Measurements from ENCODE around the gene ACTN3.

DNA sequence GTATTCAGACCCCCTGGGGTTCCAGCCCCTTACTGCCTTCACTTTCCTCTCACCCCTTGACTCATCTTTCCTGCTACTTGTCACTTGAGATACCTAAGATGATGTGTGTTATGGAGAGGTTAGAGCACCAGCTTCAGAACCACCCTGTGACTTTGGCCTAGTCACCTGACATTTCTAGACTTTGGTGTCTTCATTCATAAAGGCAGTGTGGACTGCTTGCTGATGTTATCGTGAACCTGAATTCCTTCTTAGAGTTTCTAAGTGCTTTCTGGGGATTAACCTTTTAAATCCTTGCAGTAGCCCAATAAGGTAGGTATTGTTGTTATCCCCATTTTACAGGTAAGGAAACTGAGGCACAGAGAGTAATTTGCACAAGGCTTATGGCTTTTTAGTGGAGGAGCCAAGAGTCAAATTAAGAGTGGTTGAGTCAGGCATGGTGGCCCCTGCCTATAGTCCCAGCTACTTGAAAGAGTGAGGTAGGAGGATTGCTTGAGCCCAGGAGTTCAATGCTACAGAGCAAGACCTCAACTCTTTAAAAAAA lies 41.4 kb upstream of the ACTN3 start:
- TF ChIP-seq, protein P1, sequence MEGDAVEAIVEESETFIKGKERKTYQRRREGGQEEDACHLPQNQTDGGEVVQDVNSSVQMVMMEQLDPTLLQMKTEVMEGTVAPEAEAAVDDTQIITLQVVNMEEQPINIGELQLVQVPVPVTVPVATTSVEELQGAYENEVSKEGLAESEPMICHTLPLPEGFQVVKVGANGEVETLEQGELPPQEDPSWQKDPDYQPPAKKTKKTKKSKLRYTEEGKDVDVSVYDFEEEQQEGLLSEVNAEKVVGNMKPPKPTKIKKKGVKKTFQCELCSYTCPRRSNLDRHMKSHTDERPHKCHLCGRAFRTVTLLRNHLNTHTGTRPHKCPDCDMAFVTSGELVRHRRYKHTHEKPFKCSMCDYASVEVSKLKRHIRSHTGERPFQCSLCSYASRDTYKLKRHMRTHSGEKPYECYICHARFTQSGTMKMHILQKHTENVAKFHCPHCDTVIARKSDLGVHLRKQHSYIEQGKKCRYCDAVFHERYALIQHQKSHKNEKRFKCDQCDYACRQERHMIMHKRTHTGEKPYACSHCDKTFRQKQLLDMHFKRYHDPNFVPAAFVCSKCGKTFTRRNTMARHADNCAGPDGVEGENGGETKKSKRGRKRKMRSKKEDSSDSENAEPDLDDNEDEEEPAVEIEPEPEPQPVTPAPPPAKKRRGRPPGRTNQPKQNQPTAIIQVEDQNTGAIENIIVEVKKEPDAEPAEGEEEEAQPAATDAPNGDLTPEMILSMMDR (IDR thresholded peaks at IDR 0.05) = no peak
- TF ChIP-seq POLR2A (IDR thresholded peaks at IDR 0.05) = no peak
